GM13977 (cell line): ENCODE measurements around the gene UBXN6.

ENCODE experiments used
- DNase-seq: peaks from one replicate; pipeline ENCODE4 v3.0.0; 2012; ENCODE audit warnings: low spot score
- CTCF ChIP-seq: IDR thresholded peaks from 2 replicates; pipeline ENCODE4 v1.5.1; 2012; ENCODE audit warnings: mild to moderate bottlenecking, control low read depth; ENCODE audit not compliant: insufficient read depth; ENCODE audit errors: extremely low read depth, missing control alignments
- in situ Hi-C: fragments of 300-500 bp; cut with MboI; formaldehyde crosslinking; loops from one replicate; pipeline ENCODE4 v1.12.0; 2022; ENCODE audit warnings: low sequenced_read_pairs, low pct_unique_long_range_greater_than_20kb, mixed read lengths, inconsistent platforms; ENCODE audit not compliant: unreplicated experiment

UBXN6 gene

GRCh38 chr19:4439243-4439642 is 18.4 kb downstream of the UBXN6 start:
- no peak for DNase-seq
- no peak for TF ChIP-seq CTCF
- in situ Hi-C loops = no loop called here

- in situ Hi-C loops = no loop called here
- DNase-seq = no peak
- no peak for TF ChIP-seq CTCF
Measured at GRCh38 chr19:4437103-4437502, 20.5 kb downstream of the UBXN6 start.

GRCh38 chr19:4436231-4436630 is 21.4 kb downstream of the UBXN6 start:
- no peak for DNase-seq
- TF ChIP-seq CTCF = no peak
- in situ Hi-C loops = no loop called here

GRCh38 chr19:4434391-4434790 is 23.2 kb downstream of the UBXN6 start:
- in situ Hi-C loops = no loop called here
- TF ChIP-seq CTCF = no peak
- DNase-seq = no peak

- DNase-seq = no peak
- TF ChIP-seq CTCF = no peak
- in situ Hi-C loops = no loop called here
Measured at GRCh38 chr19:4432918-4433506, 24.6 kb downstream of the UBXN6 start.

GRCh38 chr19:4431808-4432674 is 25.6 kb downstream of the UBXN6 start:
- no peak for TF ChIP-seq CTCF
- DNase-seq = peak; percentile 71
- in situ Hi-C loops = no loop called here
